SKM-1 treated with dmso at 0.1 percent for 144 hours (cell line): ENCODE results near the gene OLA1.

Source experiments
- DNase-seq: peaks from one replicate; lab custom pipeline; 2025; ENCODE audit not compliant: unreplicated experiment; lab: John Stamatoyannopoulos, UW

OLA1 gene

GRCh38 chr2:174180726-174181236, 67.6 kb downstream of the OLA1 start:
- no peak for DNase-seq

DNA sequence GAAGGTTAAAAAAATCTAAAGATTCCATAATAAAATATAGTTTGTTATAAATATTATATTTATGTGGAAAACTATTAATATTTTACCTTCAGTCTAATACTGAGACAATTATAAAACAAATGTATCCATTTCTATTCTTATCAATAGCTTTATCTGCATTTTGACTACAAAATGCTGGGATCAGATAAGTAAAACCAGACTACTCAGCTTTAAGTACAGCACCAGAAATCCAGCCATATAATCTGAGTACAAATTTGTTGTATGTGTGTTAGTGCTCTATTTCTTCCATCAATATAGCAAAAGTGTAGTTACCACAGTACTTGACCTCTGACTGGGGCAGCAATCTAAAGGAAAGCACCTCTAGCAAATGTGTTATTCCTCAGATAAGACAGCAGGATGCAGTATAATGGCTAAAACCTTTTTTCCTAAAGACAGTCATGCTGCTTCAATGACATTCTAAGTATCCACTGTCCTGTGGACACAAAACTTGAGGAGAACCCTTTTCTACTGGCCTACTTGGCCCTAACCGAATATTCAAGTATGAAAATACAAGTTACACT, 68.1 kb downstream of the OLA1 start:
- DNase-seq, result no peak

GRCh38 chr2:174177316-174177890, 70.9 kb downstream of the OLA1 start:
- DNase-seq, result no peak

GRCh38 chr2:174176898-174177297, 71.4 kb downstream of the OLA1 start:
- no peak for DNase-seq

DNA sequence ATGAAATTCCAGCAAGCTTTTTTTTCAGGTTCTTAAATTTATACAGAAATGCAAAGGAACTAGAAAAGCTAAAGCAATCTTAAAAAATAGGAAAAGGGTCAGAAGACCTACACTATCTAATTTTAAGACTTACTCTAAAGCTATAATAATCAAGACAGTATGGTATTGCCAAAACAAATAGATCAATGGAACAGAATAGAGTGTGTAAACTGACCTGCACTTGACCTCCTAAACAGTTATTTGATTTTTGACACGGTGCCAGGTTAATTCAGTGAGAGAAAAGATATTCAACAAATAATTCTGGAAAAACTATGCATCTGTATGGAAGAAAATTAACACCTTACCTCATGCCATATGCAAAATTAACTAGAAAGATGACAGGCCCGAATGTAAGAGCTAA, 73.6 kb downstream of the OLA1 start:
- no peak for DNase-seq

- no peak for DNase-seq
Measured at GRCh38 chr2:174172802-174173355, 75.5 kb downstream of the OLA1 start.

DNA sequence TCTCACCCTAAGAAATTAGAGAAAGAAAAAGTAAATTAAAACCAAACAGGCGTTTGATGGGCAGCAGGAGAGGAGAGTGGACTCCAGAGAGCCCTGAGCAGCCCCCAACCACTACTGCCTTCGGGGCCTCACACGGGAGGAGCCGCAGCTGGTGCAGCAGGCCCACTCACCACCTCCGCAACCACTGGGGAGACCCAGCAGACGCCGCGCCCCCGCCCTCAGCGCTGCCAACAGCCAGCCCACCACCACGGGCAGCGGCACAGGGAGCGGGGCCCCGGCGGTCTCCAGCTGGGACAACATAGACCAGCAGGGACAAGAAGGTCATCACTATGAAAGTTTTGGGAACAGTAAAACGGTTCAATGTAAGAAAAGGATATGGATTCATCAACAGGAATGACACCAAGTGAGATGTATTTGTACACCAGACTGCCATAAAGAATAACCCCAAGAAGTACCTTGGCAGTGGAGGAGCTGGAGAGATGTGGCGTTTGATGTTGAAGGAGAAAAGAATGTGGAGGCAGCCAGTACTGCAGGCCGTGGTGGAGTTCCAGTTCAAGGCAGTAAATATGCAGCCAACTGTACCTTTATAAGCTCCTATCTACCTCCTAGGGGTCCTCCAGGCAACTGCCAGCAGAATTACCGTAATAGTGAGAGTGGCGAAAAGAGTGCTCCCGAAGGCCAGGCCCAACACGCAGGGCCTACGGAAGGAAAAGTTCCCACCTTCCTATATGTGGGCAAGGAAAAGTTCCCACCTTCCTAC, 76.5 kb downstream of the OLA1 start:
- DNase-seq, result no peak

GRCh38 chr2:174169372-174169771, 79.0 kb downstream of the OLA1 start:
- no peak for DNase-seq

GRCh38 chr2:174166261-174166660, 82.1 kb downstream of the OLA1 start:
- DNase-seq, result no peak

DNA sequence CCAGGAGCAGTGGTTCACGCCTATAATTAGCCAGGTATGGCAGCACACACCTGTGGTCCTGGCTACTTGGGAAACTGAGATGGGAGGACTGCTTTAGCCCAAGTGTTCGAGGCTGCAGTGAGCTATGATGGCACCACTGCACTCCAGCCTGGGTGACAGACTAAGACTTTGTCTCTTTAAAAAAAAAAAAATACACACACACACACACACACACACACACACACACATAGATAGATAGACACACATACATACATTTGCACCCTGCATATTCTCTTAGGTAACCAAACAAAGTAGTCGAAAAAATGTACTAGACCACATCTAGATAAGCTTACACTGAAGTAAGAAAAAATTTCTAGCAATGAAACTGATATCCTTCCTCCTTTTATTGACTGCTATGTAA, 86.8 kb downstream of the OLA1 start:
- DNase-seq, result no peak

GRCh38 chr2:174158003-174158402, 90.3 kb downstream of the OLA1 start:
- no peak for DNase-seq

DNA sequence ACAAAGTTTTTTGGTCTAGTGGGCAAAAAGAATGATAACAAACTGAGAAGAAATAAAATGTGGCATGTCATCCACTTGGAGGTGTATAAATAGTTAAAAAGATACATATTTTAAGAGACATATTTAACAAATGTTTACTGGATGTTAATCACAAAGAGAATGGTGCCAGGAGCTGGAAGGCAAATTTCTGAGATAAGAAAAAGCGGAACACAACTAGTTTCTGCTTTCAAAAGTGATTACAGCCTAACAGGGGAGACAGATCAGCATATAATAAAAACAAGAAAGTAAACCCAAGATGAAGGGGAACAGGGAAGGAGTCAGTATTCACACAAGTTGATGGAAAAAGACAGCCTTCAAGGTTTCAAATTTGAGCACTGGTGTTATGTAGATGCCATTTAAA, 91.3 kb downstream of the OLA1 start:
- DNase-seq, result no peak

- DNase-seq, result no peak
Measured at GRCh38 chr2:174153757-174154680, 94.3 kb downstream of the OLA1 start.

DNA sequence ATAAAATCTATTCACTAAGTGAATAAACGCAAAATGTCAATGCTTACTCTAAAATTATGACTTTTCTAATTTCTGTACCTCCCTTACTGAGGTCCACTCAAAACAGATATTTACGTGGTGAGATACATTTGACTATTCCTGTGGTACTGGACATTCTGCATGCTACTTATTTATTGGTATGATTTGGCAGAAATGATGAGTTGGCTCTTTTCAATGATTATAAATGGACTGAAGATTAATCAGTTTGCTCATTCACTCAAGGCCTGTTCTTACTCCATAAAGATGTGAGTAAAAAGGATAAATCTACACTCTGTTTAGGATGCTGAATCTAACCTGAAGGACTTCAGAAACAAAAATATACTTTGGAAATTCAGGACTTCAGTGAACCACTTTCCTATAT, 98.8 kb downstream of the OLA1 start:
- DNase-seq, result no peak

DNA sequence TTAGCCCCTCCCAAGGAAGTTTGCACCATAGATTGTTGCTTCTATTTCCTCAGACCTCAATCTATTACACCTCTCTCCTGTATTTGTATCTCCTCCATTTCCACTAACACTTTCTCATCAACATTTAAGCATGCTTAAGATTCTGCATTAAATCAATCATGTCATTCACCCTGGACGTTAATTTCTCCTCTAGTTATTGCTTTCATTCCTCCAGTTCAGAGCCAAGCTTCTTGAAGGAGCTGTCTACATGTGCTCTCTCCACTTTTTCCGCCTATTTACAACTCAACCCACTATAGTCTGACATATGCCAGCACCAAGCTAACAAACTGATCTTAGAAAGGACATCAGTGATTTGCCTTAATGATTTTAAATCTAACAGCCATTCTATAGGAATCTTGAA, 99.5 kb downstream of the OLA1 start:
- DNase-seq, result no peak

GRCh38 chr2:174145827-174146226, 102.5 kb downstream of the OLA1 start:
- no peak for DNase-seq

DNA sequence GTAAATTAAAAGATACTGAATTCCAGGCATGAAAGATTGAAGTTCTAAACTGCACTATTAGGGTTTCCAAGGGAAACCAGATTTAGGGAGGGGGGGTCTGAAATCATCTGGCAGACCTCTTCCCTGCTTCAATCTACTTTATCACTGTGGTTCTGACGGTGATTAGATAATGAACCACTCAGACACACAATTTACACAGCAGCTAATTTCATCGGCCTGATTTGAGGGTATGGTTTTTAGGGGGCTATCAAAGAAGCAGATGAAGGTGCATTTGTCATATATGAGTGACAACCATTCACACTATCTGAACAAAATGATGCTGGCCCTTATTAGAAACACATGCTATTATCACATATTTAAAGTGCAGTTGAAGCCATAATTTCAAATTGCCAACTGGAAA, 106.0 kb downstream of the OLA1 start:
- no peak for DNase-seq

GRCh38 chr2:174138161-174138560, 110.2 kb downstream of the OLA1 start:
- no peak for DNase-seq

GRCh38 chr2:174135981-174136380, 112.4 kb downstream of the OLA1 start:
- no peak for DNase-seq

DNA sequence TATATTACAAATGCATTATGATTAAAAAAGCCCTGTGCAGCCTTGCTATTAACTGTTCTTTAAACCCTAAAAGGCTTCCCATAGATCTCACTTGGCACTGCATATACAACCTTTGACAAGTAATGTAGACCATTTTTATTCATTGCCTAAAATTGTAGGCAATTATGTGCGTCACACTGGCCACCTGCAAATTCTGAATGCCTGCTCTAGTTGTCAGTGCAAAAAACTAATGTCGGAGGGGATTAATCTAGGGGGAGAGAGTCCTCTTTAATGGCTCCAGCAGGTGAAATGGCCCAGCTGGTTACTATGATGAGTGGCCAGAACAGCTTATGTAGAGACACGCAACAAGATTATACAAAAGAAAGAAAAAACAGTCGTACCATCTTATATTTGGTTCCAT, 123.2 kb downstream of the OLA1 start:
- no peak for DNase-seq

DNA sequence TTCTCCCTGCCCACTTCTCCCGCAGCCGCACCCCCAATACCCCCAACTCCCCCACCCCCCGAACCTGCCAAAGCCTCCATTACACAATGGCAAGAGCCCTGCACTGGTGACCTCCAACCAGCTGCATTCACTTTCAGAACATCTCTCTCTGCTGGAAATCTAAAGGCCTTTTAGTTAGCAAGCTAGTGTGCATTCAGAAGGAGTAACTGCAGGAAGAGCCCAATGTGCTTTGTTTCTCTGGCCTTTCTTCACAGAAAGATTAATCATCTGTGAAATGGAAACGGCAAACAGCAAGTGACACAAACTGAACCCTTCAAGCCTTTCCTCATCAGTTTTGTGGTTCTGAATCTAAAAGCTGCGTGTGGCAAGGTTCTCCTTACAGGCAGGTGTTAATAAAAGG, 124.2 kb downstream of the OLA1 start:
- no peak for DNase-seq
